ENCODE measurements around the gene MAP4K2.

DNA sequence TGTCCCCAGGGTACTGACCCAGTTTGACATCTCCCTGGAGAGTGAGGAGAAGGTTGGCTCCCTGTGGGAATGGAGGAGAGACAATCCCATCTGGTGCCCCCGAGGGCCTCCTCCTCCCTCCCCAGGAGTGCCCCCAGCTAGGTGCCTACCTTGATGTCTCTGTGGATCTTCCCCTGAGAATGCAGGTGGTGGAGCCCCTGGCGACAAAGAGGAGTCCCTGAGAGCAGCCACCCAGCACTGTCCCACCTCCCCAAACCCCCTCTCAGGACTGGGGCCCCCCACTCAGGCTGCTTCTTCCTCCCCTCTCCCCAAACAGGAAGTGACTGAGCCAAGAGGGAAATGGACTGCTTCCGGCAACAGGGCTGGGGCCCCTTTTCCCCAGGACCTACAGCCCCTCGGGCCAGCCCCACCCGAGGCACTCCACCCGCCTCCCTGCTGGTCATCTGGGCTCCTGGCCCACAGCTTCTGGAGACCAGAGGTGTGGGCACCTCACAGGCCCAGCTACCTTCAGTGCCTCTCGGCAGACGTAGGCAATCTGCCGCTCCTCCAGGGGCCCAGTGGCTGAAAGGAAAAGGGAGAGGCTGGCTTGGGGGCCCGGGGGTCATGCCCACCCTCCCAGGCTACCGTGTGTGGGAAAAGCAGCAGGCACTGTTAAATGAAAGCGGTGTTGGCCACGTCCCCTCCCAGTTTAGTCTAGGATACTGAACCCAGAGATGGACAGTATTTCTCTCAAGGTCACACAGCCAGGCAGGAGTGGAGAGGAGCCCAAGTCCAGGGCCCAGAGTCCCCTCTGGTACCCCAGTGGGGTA lies 1.2 kb downstream of the MAP4K2 start:
- TF ChIP-seq, protein P1, sequence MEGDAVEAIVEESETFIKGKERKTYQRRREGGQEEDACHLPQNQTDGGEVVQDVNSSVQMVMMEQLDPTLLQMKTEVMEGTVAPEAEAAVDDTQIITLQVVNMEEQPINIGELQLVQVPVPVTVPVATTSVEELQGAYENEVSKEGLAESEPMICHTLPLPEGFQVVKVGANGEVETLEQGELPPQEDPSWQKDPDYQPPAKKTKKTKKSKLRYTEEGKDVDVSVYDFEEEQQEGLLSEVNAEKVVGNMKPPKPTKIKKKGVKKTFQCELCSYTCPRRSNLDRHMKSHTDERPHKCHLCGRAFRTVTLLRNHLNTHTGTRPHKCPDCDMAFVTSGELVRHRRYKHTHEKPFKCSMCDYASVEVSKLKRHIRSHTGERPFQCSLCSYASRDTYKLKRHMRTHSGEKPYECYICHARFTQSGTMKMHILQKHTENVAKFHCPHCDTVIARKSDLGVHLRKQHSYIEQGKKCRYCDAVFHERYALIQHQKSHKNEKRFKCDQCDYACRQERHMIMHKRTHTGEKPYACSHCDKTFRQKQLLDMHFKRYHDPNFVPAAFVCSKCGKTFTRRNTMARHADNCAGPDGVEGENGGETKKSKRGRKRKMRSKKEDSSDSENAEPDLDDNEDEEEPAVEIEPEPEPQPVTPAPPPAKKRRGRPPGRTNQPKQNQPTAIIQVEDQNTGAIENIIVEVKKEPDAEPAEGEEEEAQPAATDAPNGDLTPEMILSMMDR (IDR thresholded peaks at IDR 0.05), result no peak
- TF ChIP-seq POLR2A (IDR thresholded peaks at IDR 0.05), result no peak
